Smooth muscle cell (in vitro differentiated cells): ENCODE results near the gene APC2. TPM values are rescaled to one million over a fixed set of nuclear protein-coding genes. Genes with fewer than 3 reads are reported as not detected.
"Not testable (repeated sequence)": the region's sequence is repeated elsewhere in the genome, so short reads cannot be mapped to it uniquely, and the experiment has no call there.

Experiments used
- DNase-seq: peaks from one replicate; lab custom pipeline; 2025; ENCODE audit not compliant: unreplicated experiment; lab: John Stamatoyannopoulos, UW
- H2AFZ ChIP-seq: fragments of 200-600 bp; sonication (generic); 2 replicates; pipeline ENCODE4 v1.6.0; 2016; ENCODE audit warnings: antibody characterized with exemption, low read depth, mild to moderate bottlenecking
- H3F3A ChIP-seq: fragments of 200-600 bp; sonication (generic); 2 replicates; pipeline ENCODE4 v1.6.0; 2017; ENCODE audit warnings: antibody characterized with exemption, low read depth
- H3K27ac ChIP-seq: fragments of 200-600 bp; sonication (generic); 2 replicates; pipeline ENCODE4 v1.5.1; 2016; ENCODE audit warnings: low read depth, mild to moderate bottlenecking
- H3K27me3 ChIP-seq: fragments of 200-600 bp; sonication (generic); 2 replicates; pipeline ENCODE4 v1.6.1; 2016; ENCODE audit warnings: low read depth, mild to moderate bottlenecking
- H3K36me3 ChIP-seq: fragments of 200-600 bp; sonication (generic); 2 replicates; pipeline ENCODE4 v1.5.1; 2016; ENCODE audit warnings: low read depth
- H3K4me1 ChIP-seq: fragments of 200-600 bp; sonication (generic); 2 replicates; pipeline ENCODE4 v1.5.1; 2016; ENCODE audit warnings: low read depth
- H3K4me2 ChIP-seq: fragments of 200-600 bp; sonication (generic); 2 replicates; pipeline ENCODE4 v1.6.0; 2016; ENCODE audit warnings: mild to moderate bottlenecking
- H3K4me3 ChIP-seq: fragments of 200-600 bp; sonication (generic); 2 replicates; pipeline ENCODE4 v1.5.1; 2016; ENCODE audit warnings: mild to moderate bottlenecking
- H3K79me2 ChIP-seq: fragments of 200-600 bp; sonication (generic); 2 replicates; pipeline ENCODE4 v1.6.0; 2016; ENCODE audit warnings: low read depth, mild to moderate bottlenecking
- H3K9ac ChIP-seq: fragments of 200-600 bp; sonication (generic); 2 replicates; pipeline ENCODE4 v1.6.0; 2016; ENCODE audit warnings: low read depth
- H3K9me3 ChIP-seq: fragments of 200-600 bp; sonication (generic); replicated peaks from 2 replicates; pipeline ENCODE4 v1.5.1; 2016; ENCODE audit warnings: low read depth
- H4K20me1 ChIP-seq: fragments of 200-600 bp; sonication (generic); 2 replicates; pipeline ENCODE4 v1.6.0; 2016; ENCODE audit warnings: low read depth
- WGBS: methylation state at CpG from one replicate; pipeline ENCODE4 v1.1.7; 2016; ENCODE audit warnings: low lambda C conversion rate; 5-methylcytosine and 5-hydroxymethylcytosine counted together
- polyA plus RNA-seq: library from polyadenylated mRNA; unstranded; fragments of >200 nt; fragmentation: Nextera tagmentation; extraction: Ambion mirVana; gene quantifications from 2 replicates; pipeline ENCODE4 v1.2.1, GENCODE V29; 2016
- total RNA-seq: library from RNA; depleted of rRNA; stranded (reverse); fragments of >200 nt; gene quantifications from 2 replicates; pipeline ENCODE4 v1.2.3, GENCODE V29; 2014
- TF ChIP-seq, protein P1 (sequence below): fragments of 200-600 bp; sonication (generic); IDR thresholded peaks from 2 replicates; pipeline ENCODE4 v1.5.1; 2017; ENCODE audit warnings: borderline replicate concordance, mild to moderate bottlenecking, antibody characterized with exemption; ENCODE audit not compliant: insufficient read depth, poor library complexity, severe bottlenecking

Gene APC2
- total and polyA plus RNA-seq, 2 experiments from 2014 or later: 0.18 to 0.30 TPM

DNA sequence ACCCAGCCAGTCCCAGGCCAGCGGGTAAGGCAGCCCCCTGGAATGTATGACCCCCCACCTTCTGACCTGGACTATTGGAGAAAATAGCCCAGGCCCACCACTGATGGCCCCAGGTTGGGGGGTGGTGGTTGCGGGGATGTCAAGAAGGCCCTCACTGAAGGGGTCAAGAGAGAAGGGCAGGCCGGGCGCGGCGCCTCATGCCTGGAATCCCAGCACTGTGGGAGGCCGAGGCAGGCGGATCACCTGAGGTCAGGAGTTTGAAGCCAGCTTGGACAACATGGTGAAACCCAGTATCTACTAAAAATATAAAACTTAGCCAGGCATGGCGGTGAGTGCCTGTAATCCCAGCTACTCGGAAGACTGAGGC, 64.4 kb downstream of the APC2 start:
- TF ChIP-seq, protein P1, sequence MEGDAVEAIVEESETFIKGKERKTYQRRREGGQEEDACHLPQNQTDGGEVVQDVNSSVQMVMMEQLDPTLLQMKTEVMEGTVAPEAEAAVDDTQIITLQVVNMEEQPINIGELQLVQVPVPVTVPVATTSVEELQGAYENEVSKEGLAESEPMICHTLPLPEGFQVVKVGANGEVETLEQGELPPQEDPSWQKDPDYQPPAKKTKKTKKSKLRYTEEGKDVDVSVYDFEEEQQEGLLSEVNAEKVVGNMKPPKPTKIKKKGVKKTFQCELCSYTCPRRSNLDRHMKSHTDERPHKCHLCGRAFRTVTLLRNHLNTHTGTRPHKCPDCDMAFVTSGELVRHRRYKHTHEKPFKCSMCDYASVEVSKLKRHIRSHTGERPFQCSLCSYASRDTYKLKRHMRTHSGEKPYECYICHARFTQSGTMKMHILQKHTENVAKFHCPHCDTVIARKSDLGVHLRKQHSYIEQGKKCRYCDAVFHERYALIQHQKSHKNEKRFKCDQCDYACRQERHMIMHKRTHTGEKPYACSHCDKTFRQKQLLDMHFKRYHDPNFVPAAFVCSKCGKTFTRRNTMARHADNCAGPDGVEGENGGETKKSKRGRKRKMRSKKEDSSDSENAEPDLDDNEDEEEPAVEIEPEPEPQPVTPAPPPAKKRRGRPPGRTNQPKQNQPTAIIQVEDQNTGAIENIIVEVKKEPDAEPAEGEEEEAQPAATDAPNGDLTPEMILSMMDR: no peak
- Histone ChIP-seq H3K4me3 (no peak overlapping the region), H4K20me1 (no peaks in the 10 kb centered on the region), H3K4me1 (peaks cover 11% of the 10 kb centered on the region), H3K27ac (no peak overlapping the region), H3F3A (peaks cover 10% of the 10 kb centered on the region), H3K27me3 (no peaks in the 10 kb centered on the region), H3K9ac (no peak overlapping the region), H2AFZ (no peak overlapping the region), H3K36me3 (no peaks in the 10 kb centered on the region), H3K9me3 (no peaks in the 10 kb centered on the region), H3K4me2 (no peak overlapping the region), H3K79me2 (no peaks in the 10 kb centered on the region)
- WGBS: 77% methylated on average over 10 of the region's 10 CpGs
- DNase-seq: no peak

DNA sequence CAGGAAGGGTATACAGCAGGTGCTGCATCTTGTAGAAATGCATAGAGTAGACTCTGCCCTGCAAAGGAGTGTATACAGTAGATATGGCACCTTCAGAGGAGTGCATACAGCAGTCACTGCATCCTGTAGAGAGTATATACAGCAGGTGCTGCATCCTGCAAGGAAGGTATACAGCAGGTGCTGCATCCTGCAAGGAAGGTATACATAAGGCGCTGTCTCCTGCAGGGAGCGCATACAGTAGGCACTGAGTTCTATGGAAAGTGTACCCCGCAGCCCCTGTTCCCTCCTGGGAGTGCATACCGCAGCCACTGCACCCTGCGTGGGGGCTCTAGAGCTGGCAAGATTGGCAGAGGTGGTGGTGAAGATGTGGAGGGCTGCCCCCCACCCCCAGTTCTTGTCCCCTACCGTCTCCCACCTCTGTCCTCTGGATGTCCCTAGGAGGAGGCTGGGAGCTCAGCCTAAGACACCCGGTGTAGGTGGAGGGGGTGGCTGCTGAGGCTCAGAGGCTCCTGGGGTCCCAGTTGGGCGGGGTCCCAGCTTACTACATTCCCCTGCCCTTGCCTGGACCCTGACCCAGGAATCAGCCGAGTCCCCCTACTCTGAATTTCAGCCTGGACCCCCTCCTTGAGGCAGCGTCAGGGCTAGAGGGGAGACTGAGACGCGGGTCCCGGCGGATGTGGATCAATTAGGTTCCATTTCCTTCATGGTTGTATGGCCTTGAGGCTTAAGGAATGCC, 65.2 kb downstream of the APC2 start:
- WGBS: 78% methylated on average over 14 of the region's 14 CpGs
- no peak overlapping the region for H3K4me2 ChIP-seq
- no peaks in the 10 kb centered on the region for H3K9me3 ChIP-seq
- no peaks in the 10 kb centered on the region for H3K79me2 ChIP-seq
- H3K4me3 ChIP-seq: no peak overlapping the region
- no peaks in the 10 kb centered on the region for H3K27me3 ChIP-seq
- H3K27ac ChIP-seq: no peak overlapping the region
- no peak overlapping the region for H3K9ac ChIP-seq
- H3K4me1 ChIP-seq: peaks cover 6% of the 10 kb centered on the region
- peaks cover 3% of the 10 kb centered on the region for H3F3A ChIP-seq
- H2AFZ ChIP-seq: no peak overlapping the region
- no peaks in the 10 kb centered on the region for H4K20me1 ChIP-seq
- DNase-seq: no peak
- H3K36me3 ChIP-seq: no peaks in the 10 kb centered on the region
- TF ChIP-seq, protein P1: no peak

DNA sequence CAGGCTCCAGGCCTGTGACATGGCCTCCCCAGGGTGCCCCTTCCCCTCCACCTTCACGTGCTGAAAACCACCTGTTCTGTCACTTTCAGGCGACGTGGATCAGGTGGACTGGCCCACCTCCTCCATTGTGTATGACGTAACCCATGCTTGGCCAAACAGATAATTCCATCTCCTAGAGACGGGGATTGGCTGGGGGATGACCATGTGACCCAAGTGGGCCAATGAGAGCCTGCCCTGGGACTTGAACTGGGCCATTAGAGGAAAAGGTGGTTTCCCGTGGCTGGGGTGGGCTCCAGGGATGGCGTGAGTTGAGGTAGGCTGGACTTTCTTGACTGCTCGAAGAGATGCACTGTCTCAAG, 66.5 kb downstream of the APC2 start:
- H3K4me1 ChIP-seq: no peaks in the 10 kb centered on the region
- H3F3A ChIP-seq: no peaks in the 10 kb centered on the region
- H3K9ac ChIP-seq: no peak overlapping the region
- no peaks in the 10 kb centered on the region for H4K20me1 ChIP-seq
- no peaks in the 10 kb centered on the region for H3K79me2 ChIP-seq
- no peak overlapping the region for H3K4me2 ChIP-seq
- no peak overlapping the region for H2AFZ ChIP-seq
- no peaks in the 10 kb centered on the region for H3K27me3 ChIP-seq
- DNase-seq: no peak
- no peaks in the 10 kb centered on the region for H3K9me3 ChIP-seq
- H3K4me3 ChIP-seq: no peak overlapping the region
- no peaks in the 10 kb centered on the region for H3K36me3 ChIP-seq
- no peak overlapping the region for H3K27ac ChIP-seq
- WGBS: 77% methylated on average over 8 of the region's 8 CpGs
- TF ChIP-seq, protein P1: no peak

DNA sequence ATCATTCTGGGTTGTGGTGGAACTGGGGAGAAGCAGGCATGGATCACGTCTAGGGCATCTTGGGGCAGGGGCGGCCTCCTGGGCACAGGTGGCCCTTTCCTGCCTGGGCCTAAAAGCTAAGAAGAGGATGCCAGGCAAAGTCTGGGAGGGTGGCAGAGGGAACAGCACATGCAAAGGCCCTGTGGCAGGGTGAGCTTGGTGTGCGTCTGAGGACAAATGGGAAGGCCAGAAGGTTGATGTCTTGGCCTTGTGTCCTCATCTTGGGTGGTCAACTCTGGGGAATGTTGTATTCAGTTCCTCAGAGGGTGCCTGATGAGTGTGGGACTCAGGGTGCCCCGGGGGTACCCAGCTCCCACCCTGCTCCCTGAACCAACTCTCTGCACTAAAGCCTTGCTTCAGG, 68.5 kb downstream of the APC2 start:
- no peaks in the 10 kb centered on the region for H3K9me3 ChIP-seq
- H3K4me2 ChIP-seq: no peak overlapping the region
- H3K36me3 ChIP-seq: no peaks in the 10 kb centered on the region
- no peak for DNase-seq
- H4K20me1 ChIP-seq: no peaks in the 10 kb centered on the region
- no peak overlapping the region for H3K9ac ChIP-seq
- peaks cover 11% of the 10 kb centered on the region for H3K27me3 ChIP-seq
- no peaks in the 10 kb centered on the region for H3F3A ChIP-seq
- H3K27ac ChIP-seq: no peak overlapping the region
- H3K4me3 ChIP-seq: no peak overlapping the region
- no peaks in the 10 kb centered on the region for H3K79me2 ChIP-seq
- no peaks in the 10 kb centered on the region for H3K4me1 ChIP-seq
- WGBS: 86% methylated on average over 4 of the region's 4 CpGs
- TF ChIP-seq, protein P1: no peak
- no peak overlapping the region for H2AFZ ChIP-seq

DNA sequence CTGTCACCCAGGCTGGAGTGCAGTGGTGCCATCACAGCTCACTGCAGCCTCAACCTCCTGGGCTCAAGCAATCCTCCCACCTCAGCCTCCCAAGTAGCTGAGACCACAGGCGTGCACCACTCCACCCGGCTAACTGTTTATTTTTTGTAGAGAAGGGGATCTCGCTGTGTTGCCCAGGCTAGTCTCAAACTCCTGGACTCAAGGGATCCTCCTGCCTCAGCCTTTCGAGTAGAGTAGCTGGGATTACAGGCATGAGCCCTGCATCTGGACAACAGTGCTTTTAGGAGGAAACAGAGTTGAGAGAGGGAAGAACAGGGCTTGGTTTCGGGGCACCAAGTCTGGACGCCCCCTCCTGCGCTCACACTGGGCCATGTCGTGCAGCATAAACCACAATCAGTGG, 69.9 kb downstream of the APC2 start:
- not testable (repeated sequence) for H3F3A ChIP-seq

More for the DNA sequence above, 69.9 kb downstream of the APC2 start:
- peaks cover 23% of the 10 kb centered on the region for H3K27me3 ChIP-seq
- not testable (repeated sequence) for DNase-seq, H4K20me1 ChIP-seq, H3K4me1 ChIP-seq, H3K9me3 ChIP-seq, H3K9ac ChIP-seq, H3K4me2 ChIP-seq, H3K4me3 ChIP-seq, H2AFZ ChIP-seq, H3K36me3 ChIP-seq, H3K79me2 ChIP-seq, H3K27ac ChIP-seq
- WGBS: 92% methylated on average over 8 of the region's 8 CpGs
